ENCODE data around the gene SEC31A. TPM values are rescaled to one million over a fixed set of nuclear protein-coding genes. Genes with fewer than 3 reads are reported as not detected.
"Not testable (repeated sequence)": the region's sequence is repeated elsewhere in the genome, so short reads cannot be mapped to it uniquely, and the experiment has no call there.

SEC31A gene
- total RNA-seq, 4 donors from 2014 or later, result 118 to 197 (median 153) TPM

- Histone ChIP-seq H3K27me3 (no peaks in the 10 kb centered on the region), H3K9me3 (no peaks in the 10 kb centered on the region), H3K27ac (no peak overlapping the region), H3K4me1 (no peaks in the 10 kb centered on the region), H3K36me3 (peaks cover 0 to 54% of the 10 kb centered on the region in 2 donors), H3K4me3 (no peak overlapping the region)
- no peak for ATAC-seq
- 75% methylated on average over 5 of the region's 5 CpGs for WGBS, 2 donors (ENCODE audit: low coverage in 1 of 2)
- TF ChIP-seq, protein P1, sequence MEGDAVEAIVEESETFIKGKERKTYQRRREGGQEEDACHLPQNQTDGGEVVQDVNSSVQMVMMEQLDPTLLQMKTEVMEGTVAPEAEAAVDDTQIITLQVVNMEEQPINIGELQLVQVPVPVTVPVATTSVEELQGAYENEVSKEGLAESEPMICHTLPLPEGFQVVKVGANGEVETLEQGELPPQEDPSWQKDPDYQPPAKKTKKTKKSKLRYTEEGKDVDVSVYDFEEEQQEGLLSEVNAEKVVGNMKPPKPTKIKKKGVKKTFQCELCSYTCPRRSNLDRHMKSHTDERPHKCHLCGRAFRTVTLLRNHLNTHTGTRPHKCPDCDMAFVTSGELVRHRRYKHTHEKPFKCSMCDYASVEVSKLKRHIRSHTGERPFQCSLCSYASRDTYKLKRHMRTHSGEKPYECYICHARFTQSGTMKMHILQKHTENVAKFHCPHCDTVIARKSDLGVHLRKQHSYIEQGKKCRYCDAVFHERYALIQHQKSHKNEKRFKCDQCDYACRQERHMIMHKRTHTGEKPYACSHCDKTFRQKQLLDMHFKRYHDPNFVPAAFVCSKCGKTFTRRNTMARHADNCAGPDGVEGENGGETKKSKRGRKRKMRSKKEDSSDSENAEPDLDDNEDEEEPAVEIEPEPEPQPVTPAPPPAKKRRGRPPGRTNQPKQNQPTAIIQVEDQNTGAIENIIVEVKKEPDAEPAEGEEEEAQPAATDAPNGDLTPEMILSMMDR (IDR thresholded peaks at IDR 0.05), result no peak
- TF ChIP-seq POLR2AphosphoS5 (IDR thresholded peaks at IDR 0.05) (no peak), EP300 (IDR thresholded peaks at IDR 0.05) (no peak), POLR2A (IDR thresholded peaks at IDR 0.05) (no peak)
Observed at GRCh38 chr4:82930848-82931755, 40.1 kb upstream of the SEC31A start.

GRCh38 chr4:82921795-82922194, 30.8 kb upstream of the SEC31A start:
- TF ChIP-seq, protein P1 (IDR thresholded peaks at IDR 0.05), result no peak
- TF ChIP-seq POLR2A (IDR thresholded peaks at IDR 0.05) (no peak), EP300 (IDR thresholded peaks at IDR 0.05) (no peak), POLR2AphosphoS5 (IDR thresholded peaks at IDR 0.05) (no peak)
- Histone ChIP-seq H3K4me1 (no peaks in the 10 kb centered on the region), H3K36me3 (peaks cover 0 to 11% of the 10 kb centered on the region in 2 donors), H3K4me3 (no peak overlapping the region), H3K27ac (no peak overlapping the region), H3K27me3 (no peaks in the 10 kb centered on the region), H3K9me3 (no peaks in the 10 kb centered on the region)
- no peak for ATAC-seq

DNA sequence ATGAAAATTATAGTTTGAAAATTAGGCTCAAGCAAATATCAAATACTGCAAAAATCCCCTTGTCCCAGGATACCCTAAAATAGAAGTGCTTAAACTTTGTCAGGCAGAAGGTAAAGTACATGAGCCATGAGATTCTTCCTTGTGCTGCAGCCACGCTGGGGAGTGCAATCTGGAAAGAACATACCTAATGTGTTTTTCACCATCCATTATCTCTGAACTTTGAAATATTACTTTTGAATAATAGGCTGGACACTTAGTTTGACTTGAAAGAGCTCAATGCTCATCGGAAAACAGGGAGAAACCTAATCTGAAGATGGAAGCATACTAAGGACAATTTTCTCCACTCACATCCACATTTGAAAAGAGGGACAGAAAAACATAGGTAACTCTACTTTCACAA, 28.4 kb upstream of the SEC31A start:
- WGBS, 2 donors (ENCODE audit: low coverage in 1 of 2), result 64 to 71% methylated on average over 2 of the region's 2 CpGs
- Histone ChIP-seq H3K27me3 (no peaks in the 10 kb centered on the region), H3K4me3 (no peak overlapping the region), H3K27ac (no peak overlapping the region), H3K4me1 (no peaks in the 10 kb centered on the region), H3K36me3 (peaks cover 0 to 8% of the 10 kb centered on the region in 2 donors), H3K9me3 (no peaks in the 10 kb centered on the region)
- ATAC-seq, result no peak
- TF ChIP-seq POLR2A (IDR thresholded peaks at IDR 0.05) (no peak), POLR2AphosphoS5 (IDR thresholded peaks at IDR 0.05) (no peak), EP300 (IDR thresholded peaks at IDR 0.05) (no peak)
- TF ChIP-seq, protein P1 (IDR thresholded peaks at IDR 0.05), result no peak

- 83 to 95% methylated on average over 7 of the region's 7 CpGs for WGBS, 2 donors (ENCODE audit: low coverage in 1 of 2)
- no peaks in the 10 kb centered on the region for H3K27me3 ChIP-seq
- peaks cover 0 to 16% of the 10 kb centered on the region in 2 donors for H3K36me3 ChIP-seq
- no peaks in the 10 kb centered on the region for H3K9me3 ChIP-seq
- no peak overlapping the region for H3K4me3 ChIP-seq
- H3K27ac ChIP-seq, result no peak overlapping the region
- no peak for TF ChIP-seq EP300 (IDR thresholded peaks at IDR 0.05)
- no peak for TF ChIP-seq POLR2AphosphoS5 (IDR thresholded peaks at IDR 0.05)
- TF ChIP-seq, protein P1 (IDR thresholded peaks at IDR 0.05), result no peak
- no peak for TF ChIP-seq POLR2A (IDR thresholded peaks at IDR 0.05)
- no peak for ATAC-seq
- H3K4me1 ChIP-seq, result no peaks in the 10 kb centered on the region
Observed at GRCh38 chr4:82918091-82918490, 27.1 kb upstream of the SEC31A start.

- not testable (repeated sequence) for H3K27me3 ChIP-seq, H3K4me1 ChIP-seq, H3K27ac ChIP-seq, H3K9me3 ChIP-seq, H3K4me3 ChIP-seq, ATAC-seq
- 100% methylated on average over 2 of the region's 2 CpGs; no CpG with 5 or more reads in 1 of the 2 donors for WGBS, 2 donors (ENCODE audit: low coverage in 1 of 2)
- peaks cover 0 to 27% of the 10 kb centered on the region in 2 donors for H3K36me3 ChIP-seq
Observed at GRCh38 chr4:82913968-82914367, 23.0 kb upstream of the SEC31A start.
